HG03378 (cell line): Measurements from ENCODE around the gene NCAM2.

Experiments used
- ATAC-seq: cut with Tn5 transposase; IDR thresholded peaks from one replicate; pipeline ENCODE4 v1.9.1; 2021; ENCODE audit warnings: mild to moderate bottlenecking, moderate library complexity; ENCODE audit not compliant: unreplicated experiment

Gene NCAM2

GRCh38 chr21:21204366-21204996 is 206.3 kb downstream of the NCAM2 start:
- no peak for ATAC-seq

- no peak for ATAC-seq
Observed at GRCh38 chr21:21205604-21206003, 207.4 kb downstream of the NCAM2 start.

- no peak for ATAC-seq
Observed at GRCh38 chr21:21210552-21210951, 212.3 kb downstream of the NCAM2 start.

GRCh38 chr21:21213297-21213696 is 215.1 kb downstream of the NCAM2 start:
- no peak for ATAC-seq

- ATAC-seq = no peak
Observed at GRCh38 chr21:21216047-21216446, 217.8 kb downstream of the NCAM2 start.

GRCh38 chr21:21226472-21226871 is 228.3 kb downstream of the NCAM2 start:
- ATAC-seq = no peak

GRCh38 chr21:21230672-21231071 is 232.5 kb downstream of the NCAM2 start:
- no peak for ATAC-seq

- ATAC-seq = no peak
Observed at GRCh38 chr21:21231913-21232312, 233.7 kb downstream of the NCAM2 start.

GRCh38 chr21:21232320-21232719 is 234.1 kb downstream of the NCAM2 start:
- no peak for ATAC-seq

- no peak for ATAC-seq
Observed at GRCh38 chr21:21233051-21233450, 234.8 kb downstream of the NCAM2 start.

- no peak for ATAC-seq
Observed at GRCh38 chr21:21236996-21237395, 238.8 kb downstream of the NCAM2 start.

GRCh38 chr21:21238629-21239400 is 240.6 kb downstream of the NCAM2 start:
- no peak for ATAC-seq

GRCh38 chr21:21241391-21241790 is 243.2 kb downstream of the NCAM2 start:
- ATAC-seq = no peak

GRCh38 chr21:21246007-21246406 is 247.8 kb downstream of the NCAM2 start:
- no peak for ATAC-seq

- ATAC-seq = no peak
Observed at GRCh38 chr21:21247424-21247823, 249.2 kb downstream of the NCAM2 start.

- ATAC-seq = no peak
Observed at GRCh38 chr21:21262048-21262447, 263.8 kb downstream of the NCAM2 start.

GRCh38 chr21:21268061-21268471 is 269.9 kb downstream of the NCAM2 start:
- no peak for ATAC-seq

- ATAC-seq = no peak
Observed at GRCh38 chr21:21268885-21269284, 270.7 kb downstream of the NCAM2 start.

- ATAC-seq = no peak
Observed at GRCh38 chr21:21279193-21279901, 281.1 kb downstream of the NCAM2 start.

- no peak for ATAC-seq
Observed at GRCh38 chr21:21283810-21284209, 285.6 kb downstream of the NCAM2 start.

- ATAC-seq = no peak
Observed at GRCh38 chr21:21286170-21286798, 288.1 kb downstream of the NCAM2 start.
